WI38 (cell line): ENCODE data around the gene NEUROD1.

Source experiments
- H3K4me3 ChIP-seq: 2 replicates; pipeline ENCODE4 v1.5.1; 2011; ENCODE audit warnings: low read depth, mild to moderate bottlenecking, control low read depth, low read length
- TF ChIP-seq, protein P1 (sequence below): IDR thresholded peaks from 2 replicates; pipeline ENCODE4 v1.5.1; 2012; ENCODE audit warnings: low read depth, mild to moderate bottlenecking, control low read depth, low read length

NEUROD1 gene

GRCh38 chr2:181697571-181697970 is 17.3 kb upstream of the NEUROD1 start:
- TF ChIP-seq, protein P1, sequence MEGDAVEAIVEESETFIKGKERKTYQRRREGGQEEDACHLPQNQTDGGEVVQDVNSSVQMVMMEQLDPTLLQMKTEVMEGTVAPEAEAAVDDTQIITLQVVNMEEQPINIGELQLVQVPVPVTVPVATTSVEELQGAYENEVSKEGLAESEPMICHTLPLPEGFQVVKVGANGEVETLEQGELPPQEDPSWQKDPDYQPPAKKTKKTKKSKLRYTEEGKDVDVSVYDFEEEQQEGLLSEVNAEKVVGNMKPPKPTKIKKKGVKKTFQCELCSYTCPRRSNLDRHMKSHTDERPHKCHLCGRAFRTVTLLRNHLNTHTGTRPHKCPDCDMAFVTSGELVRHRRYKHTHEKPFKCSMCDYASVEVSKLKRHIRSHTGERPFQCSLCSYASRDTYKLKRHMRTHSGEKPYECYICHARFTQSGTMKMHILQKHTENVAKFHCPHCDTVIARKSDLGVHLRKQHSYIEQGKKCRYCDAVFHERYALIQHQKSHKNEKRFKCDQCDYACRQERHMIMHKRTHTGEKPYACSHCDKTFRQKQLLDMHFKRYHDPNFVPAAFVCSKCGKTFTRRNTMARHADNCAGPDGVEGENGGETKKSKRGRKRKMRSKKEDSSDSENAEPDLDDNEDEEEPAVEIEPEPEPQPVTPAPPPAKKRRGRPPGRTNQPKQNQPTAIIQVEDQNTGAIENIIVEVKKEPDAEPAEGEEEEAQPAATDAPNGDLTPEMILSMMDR: no peak
- H3K4me3 ChIP-seq: no peak overlapping the region

- H3K4me3 ChIP-seq: no peak overlapping the region
These were observed 16.8 kb upstream of the NEUROD1 start for GRCh38 chr2:181697126-181697525.

GRCh38 chr2:181694271-181694670 is 14.0 kb upstream of the NEUROD1 start:
- TF ChIP-seq, protein P1: no peak
- H3K4me3 ChIP-seq: no peak overlapping the region

More at GRCh38 chr2:181697126-181697525, 16.8 kb upstream of the NEUROD1 start:
- TF ChIP-seq, protein P1: no peak

- TF ChIP-seq, protein P1: no peak
- no peak overlapping the region for H3K4me3 ChIP-seq
These were observed 10.5 kb upstream of the NEUROD1 start for GRCh38 chr2:181690860-181691259.

- H3K4me3 ChIP-seq: no peak overlapping the region
- TF ChIP-seq, protein P1: no peak
These were observed 6.4 kb upstream of the NEUROD1 start for GRCh38 chr2:181686576-181687185.

DNA sequence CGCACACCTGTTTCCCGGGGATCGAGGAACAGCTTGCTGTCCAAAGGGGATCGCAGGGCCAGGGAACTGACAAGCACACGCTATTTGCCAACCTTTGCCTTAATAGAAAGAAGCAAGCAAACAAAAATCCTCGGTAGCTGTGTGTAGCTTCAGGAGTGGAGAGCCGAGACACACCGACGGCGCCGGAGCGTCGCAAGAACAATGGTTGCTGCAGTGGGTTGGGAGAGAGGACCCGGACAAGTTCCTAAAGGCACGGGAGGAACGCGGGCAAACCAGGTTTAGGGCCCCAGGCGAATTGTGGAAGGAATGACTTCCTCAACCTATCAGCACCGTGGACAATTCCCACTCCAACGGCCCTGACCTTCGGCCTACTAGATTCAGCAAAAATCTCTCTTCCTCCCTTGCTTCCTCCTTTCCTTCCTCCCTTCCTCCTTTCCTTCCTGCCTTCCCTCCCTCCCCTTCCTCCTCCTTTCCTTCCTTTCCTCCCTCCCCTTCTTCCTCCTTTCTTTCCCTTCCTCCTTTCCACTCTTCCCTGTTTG is 4.9 kb upstream of the NEUROD1 start:
- no peak overlapping the region for H3K4me3 ChIP-seq
- TF ChIP-seq, protein P1: no peak

- no peak overlapping the region for H3K4me3 ChIP-seq
- TF ChIP-seq, protein P1: no peak
These were observed 4.3 kb upstream of the NEUROD1 start for GRCh38 chr2:181684454-181685149.
